Astrocyte of the cerebellum (primary cell): ENCODE results near the gene PAGR1.

Experiments used
- DNase-seq: peaks from one replicate; pipeline ENCODE4 v3.0.0-alpha.2; 2011; ENCODE audit warnings: low read depth
- H3K4me3 ChIP-seq: 2 replicates; pipeline ENCODE4 v1.5.1; 2011; ENCODE audit warnings: mild to moderate bottlenecking, low read depth, low read length, moderate library complexity
- in situ Hi-C: cut with HindIII; loops from 2 replicates; pipeline ENCODE4 v1.10.0; 2017; ENCODE audit warnings: low sequenced_read_pairs
- TF ChIP-seq, protein P1 (sequence below): IDR thresholded peaks from 2 replicates; pipeline ENCODE4 v1.5.1; 2012; ENCODE audit warnings: low read length, low read depth, moderate library complexity, mild to moderate bottlenecking; ENCODE audit errors: missing control alignments

The PAGR1 gene

DNA sequence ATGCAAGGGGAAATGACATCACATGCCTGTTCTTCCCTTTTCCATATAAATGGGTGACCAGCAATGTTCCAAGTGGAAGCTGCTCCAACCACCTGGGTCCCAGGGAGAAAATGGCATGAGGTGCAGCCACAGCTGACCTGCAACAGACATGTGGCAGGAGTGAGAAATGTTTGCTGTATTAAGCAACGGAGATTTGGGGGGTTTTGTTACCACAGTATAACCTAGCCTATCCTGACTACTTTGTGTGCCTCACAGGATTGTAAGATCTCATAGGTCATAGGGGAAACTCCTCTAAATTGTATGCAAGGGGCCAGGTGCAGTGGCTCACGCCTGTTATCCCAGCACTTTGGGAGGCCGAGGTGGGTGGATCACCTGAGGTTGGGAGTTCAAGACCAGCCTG, 35.0 kb downstream of the PAGR1 start:
- in situ Hi-C loops = no loop called here
- H3K4me3 ChIP-seq = no peak overlapping the region
- TF ChIP-seq, protein P1, sequence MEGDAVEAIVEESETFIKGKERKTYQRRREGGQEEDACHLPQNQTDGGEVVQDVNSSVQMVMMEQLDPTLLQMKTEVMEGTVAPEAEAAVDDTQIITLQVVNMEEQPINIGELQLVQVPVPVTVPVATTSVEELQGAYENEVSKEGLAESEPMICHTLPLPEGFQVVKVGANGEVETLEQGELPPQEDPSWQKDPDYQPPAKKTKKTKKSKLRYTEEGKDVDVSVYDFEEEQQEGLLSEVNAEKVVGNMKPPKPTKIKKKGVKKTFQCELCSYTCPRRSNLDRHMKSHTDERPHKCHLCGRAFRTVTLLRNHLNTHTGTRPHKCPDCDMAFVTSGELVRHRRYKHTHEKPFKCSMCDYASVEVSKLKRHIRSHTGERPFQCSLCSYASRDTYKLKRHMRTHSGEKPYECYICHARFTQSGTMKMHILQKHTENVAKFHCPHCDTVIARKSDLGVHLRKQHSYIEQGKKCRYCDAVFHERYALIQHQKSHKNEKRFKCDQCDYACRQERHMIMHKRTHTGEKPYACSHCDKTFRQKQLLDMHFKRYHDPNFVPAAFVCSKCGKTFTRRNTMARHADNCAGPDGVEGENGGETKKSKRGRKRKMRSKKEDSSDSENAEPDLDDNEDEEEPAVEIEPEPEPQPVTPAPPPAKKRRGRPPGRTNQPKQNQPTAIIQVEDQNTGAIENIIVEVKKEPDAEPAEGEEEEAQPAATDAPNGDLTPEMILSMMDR = no peak
- DNase-seq = no peak

DNA sequence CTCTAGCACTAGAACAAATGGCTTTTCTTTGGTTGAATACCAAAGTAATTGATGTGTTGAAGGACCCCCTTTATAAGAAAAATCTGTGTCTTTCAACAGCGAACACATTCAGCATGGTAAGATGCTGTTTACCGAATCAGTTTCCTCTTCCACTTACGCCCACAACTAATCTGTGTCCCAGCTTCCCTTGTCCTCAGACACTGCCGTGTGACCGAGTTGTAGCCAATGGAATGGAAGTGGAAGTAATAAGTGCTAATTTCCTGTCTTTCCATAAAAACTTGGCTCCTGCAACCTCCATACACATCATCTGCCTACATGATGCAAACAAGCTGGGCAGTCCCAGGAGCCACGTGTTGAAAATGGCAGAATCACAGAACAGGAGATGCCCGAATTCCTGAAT, 36.7 kb downstream of the PAGR1 start:
- in situ Hi-C loops = no loop called here
- H3K4me3 ChIP-seq = no peak overlapping the region
- TF ChIP-seq, protein P1 = no peak
- no peak for DNase-seq

DNA sequence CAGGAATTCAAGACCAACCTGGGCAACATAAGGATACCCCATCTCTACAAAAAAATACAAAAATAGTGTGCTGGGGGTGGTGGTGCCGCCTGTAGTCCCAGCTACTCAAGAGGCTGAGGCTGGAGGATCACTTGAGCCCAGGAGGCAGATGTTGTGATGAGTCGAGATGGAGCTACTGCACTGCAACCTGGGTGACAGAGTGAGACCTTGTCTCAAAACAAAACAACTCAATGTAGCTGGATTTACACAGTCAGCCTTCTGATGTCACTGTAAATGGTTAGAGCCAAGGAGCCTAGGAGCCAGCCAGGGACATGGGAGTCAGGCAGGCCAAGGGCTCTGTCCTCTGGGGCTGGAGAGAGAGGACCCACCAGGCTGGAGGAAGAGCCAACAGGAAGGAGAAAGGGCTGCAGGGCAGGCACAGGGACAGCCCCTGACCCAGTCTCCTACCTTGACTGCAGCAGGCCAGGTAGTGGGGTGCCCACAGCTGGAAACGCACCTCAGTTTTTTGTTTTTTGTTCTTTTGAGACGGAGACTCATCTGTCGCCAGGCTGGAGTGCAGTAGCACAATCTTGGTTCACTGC, 38.7 kb downstream of the PAGR1 start:
- H3K4me3 ChIP-seq = no peak overlapping the region
- in situ Hi-C loops = no loop called here
- DNase-seq = no peak
- TF ChIP-seq, protein P1 = no peak

DNA sequence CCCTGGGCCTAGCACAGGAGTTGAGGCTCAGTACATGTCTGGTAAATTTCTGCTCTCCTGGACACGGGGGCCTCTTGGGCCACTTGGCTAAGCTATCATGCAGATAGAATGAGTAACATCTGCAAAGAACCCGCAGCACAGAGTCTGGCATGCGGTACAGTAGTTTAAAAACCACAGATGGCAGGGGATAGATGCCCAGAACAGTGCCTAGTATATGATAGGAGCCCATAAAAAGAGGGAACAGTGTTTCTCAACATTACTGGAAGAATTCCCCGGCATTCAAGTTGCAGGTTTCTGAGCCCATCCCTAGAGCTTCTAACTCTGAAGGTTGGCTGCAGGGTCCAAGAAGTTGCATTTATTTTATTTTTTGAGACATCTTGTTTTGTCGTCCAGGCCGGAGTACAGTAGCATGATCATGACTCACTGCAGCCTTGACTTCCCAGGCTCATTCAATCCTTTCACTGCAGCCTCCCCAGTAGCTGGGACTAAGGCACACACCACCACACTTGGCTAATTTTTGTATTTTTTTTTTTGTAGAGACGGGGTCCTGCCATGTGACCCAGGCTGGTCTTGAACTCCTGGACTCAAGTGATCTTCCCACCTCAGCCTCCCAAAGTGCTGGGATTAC, 41.3 kb downstream of the PAGR1 start:
- no peak for DNase-seq
- TF ChIP-seq, protein P1 = no peak
- no peak overlapping the region for H3K4me3 ChIP-seq
- in situ Hi-C loops = no loop called here

DNA sequence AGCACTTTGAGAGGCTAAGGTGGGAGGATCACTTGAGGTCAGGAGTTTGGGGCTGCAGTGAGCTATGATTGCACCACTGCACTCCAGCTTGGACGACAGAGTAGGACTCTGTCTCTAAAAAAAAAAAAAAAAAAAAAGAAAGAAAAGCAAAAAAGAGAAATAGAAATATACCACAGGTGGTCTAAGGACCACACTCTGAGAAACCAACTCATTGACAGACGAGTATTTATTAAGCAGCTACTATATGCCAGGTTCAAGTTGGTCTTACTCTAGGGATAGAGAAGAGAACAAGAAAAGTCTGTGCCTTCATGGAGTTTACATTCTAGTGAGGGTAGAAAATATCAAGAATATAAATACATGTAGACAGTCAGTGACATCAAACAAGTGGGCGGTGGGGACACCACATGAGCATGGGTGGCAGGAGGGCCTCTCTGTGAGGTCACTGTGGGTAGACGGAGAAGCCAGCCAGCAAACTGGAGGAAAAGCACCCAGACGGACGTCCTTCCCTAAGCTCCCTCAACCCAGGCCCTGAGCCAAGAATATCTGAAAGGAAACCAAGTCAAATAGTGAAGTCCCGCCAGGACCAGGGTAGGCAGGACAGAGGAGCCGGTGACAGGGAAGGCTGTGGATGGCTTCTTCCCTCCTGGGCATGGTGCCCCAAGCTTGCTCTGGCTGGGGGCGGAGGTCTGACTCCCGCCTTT, 42.3 kb downstream of the PAGR1 start:
- no peak for DNase-seq
- no peak overlapping the region for H3K4me3 ChIP-seq
- TF ChIP-seq, protein P1 = no peak
- in situ Hi-C loops = no loop called here

DNA sequence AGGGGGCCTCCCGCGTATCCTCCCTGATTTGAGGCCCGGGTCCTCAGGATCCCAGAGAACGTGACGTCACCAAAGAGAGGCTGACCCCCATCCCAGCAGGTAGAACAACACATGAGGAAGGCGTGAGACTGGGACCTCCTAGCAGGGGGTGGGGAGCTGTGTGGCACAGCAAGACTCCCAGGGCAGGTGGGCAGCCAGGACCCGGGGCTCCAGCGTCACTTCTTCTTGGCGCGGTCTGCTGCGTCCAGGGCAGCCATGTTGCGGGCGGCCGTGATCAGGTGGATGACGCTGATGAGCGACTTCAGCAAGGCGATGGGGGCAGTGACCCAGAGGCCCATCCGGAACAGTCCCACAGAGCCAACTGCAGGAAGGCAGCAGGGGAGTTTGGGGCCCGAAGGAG, 43.0 kb downstream of the PAGR1 start:
- TF ChIP-seq, protein P1 = no peak
- DNase-seq = no peak
- in situ Hi-C loops = no loop called here
- H3K4me3 ChIP-seq = no peak overlapping the region
